SJCRH30 (cell line): ENCODE data around the gene KLF15. TPM values are rescaled to one million over a fixed set of nuclear protein-coding genes. Genes with fewer than 3 reads are reported as not detected.

ENCODE experiments used
- DNase-seq, 2 experiments: peaks; one replicate each; pipeline ENCODE4 v3.0.0-alpha.2; 2015 to 2020
- H3K27ac ChIP-seq: fragments of 250-450 bp; sonication (Bioruptor Pico); 2 replicates; pipeline ENCODE4 v1.5.1; 2020; ENCODE audit warnings: mild to moderate bottlenecking, moderate library complexity
- H3K27me3 ChIP-seq: fragments of 250-450 bp; sonication (Bioruptor Pico); 2 replicates; pipeline ENCODE4 v1.5.1; 2020; ENCODE audit warnings: mild to moderate bottlenecking, moderate library complexity
- H3K36me3 ChIP-seq: fragments of 250-450 bp; sonication (Bioruptor Pico); 2 replicates; pipeline ENCODE4 v1.5.1; 2020; ENCODE audit warnings: mild to moderate bottlenecking, moderate library complexity
- H3K4me1 ChIP-seq: fragments of 250-450 bp; sonication (Bioruptor Pico); 2 replicates; pipeline ENCODE4 v1.5.1; 2020; ENCODE audit warnings: mild to moderate bottlenecking, moderate library complexity
- H3K4me3 ChIP-seq: fragments of 250-450 bp; sonication (Bioruptor Pico); 2 replicates; pipeline ENCODE4 v1.5.1; 2020; ENCODE audit warnings: mild to moderate bottlenecking, moderate library complexity
- H3K9me3 ChIP-seq: fragments of 250-450 bp; sonication (Bioruptor Pico); replicated peaks from 2 replicates; pipeline ENCODE4 v1.5.1; 2020; ENCODE audit warnings: mild to moderate bottlenecking, moderate library complexity
- total RNA-seq: library from RNA; depleted of rRNA; stranded (reverse); fragments of >200 nt; shearing (Covaris generic); gene quantifications from 2 replicates; pipeline ENCODE4 v1.2.3, GENCODE V29; 2014

KLF15 gene
- total RNA-seq, 1 experiment from 2014 or later, result 3.3 TPM

DNA sequence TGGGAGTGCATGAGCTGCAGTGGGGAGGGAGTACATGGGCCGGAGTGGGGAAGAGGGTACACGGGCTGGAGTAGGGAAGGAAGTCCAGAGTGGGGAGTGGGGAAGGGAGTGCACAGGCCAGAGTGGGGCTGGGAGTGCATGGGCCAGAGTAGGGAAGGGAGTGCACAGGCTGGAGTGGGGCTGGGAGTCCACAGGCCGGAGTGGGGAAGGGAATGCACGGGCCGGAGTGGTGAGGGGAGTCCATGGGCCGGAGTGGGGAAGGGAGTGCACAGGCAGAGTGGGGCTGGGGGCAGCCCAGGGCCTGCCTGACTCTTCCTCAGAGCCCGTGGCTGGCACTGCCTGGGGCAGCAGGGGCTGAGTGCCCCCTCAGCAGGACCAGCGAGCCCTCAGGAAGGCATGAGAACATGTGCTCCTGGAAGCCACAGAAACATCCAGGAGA is 40.7 kb downstream of the KLF15 start:
- H3K4me1 ChIP-seq, result no peaks in the 10 kb centered on the region
- no peaks in the 10 kb centered on the region for H3K27me3 ChIP-seq
- no peaks in the 10 kb centered on the region for H3K36me3 ChIP-seq
- DNase-seq, result no peak
- no peaks in the 10 kb centered on the region for H3K9me3 ChIP-seq
- H3K27ac ChIP-seq, result no peak overlapping the region
- H3K4me3 ChIP-seq, result no peak overlapping the region

DNA sequence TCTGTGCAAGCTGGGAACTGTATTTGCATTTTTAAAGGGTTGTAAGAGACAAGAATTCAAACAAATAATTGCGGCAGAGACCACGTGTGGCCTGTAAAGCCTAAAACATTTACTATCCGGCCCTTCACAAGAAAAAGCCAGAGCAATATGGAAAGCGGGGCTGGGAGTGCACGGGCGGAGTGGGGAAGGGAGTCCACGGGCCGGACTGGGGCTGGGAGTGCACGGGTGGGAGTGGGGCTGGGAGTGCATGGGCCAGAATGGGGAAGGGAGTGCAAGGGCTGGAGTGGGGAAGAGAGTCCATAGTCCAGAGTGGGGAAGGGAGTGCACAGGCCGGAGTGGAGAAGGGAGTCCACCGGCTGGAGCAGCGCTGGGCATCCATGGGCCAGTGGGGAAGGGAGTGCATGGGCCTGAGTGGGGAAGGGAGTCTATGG is 41.2 kb downstream of the KLF15 start:
- no peak for DNase-seq
- Histone ChIP-seq H3K27ac (no peak overlapping the region), H3K36me3 (no peaks in the 10 kb centered on the region)

DNA sequence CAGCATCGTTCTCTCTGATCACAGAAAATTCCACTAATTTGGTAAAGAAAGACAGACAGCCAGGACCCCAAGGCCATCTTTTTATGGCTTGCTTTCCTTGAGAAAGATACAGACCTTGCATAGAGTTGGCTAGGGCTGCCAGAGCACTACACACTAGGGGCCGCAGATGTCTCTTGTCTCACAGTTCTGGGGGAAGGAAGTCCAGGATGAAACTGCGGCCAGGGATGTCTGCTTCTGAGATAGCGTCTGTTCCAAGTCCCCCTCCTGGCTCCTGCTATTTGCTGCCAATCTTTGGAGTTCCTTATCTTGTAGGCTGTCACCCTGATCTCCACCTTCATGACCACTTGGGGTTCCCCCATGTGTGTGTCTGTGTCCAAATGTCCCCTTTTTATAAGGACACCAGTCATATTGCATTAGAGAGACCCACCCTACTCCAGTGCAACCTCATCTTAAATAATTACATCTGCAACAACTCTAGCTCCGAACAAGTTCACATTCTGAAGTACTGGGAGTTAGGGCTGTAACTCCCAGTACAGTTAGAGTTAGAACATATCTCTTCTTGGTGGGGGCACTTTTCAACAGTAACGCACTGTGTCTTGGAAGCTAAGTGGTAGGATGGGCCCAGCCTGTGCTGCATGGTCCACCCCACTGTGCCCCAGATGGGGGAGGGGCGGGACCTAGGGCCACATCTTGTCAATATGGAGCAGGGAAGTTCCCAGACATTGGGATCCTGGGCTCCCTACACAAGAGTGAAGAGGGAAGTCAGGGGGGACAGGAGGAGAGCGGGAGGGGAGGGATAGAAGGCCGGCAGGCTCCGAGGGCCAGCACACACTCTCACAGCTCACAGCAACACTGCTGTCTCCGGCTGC is 42.2 kb downstream of the KLF15 start:
- Histone ChIP-seq H3K27ac (no peak overlapping the region), H3K9me3 (no peaks in the 10 kb centered on the region), H3K27me3 (no peaks in the 10 kb centered on the region), H3K4me3 (no peak overlapping the region), H3K4me1 (no peaks in the 10 kb centered on the region), H3K36me3 (no peaks in the 10 kb centered on the region)
- DNase-seq, result no peak

More for the DNA sequence above, 41.2 kb downstream of the KLF15 start:
- Histone ChIP-seq H3K27me3 (no peaks in the 10 kb centered on the region), H3K9me3 (no peaks in the 10 kb centered on the region), H3K4me3 (no peak overlapping the region), H3K4me1 (no peaks in the 10 kb centered on the region)

DNA sequence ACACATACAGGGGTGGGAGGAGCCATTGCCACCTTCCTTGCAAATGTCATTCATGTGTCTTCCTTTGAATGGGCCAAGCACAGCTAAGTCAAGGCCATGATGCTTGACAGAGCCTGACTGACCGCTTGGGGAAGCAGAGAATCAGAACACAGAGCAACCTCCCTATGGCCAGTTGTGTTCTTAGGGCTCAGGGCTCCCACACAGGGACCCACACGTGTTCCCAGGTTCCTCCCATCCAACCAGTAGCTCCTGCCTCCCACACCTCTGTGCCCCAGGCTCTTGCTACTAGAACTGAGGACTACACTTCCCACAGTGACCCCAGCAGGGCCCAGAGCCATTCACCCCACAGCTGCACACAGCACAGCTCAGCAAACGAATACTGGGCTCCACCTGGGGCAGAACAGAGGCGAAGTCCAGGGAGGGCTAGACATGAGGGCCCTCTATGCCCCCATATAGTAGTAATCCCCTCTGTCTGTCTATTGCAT is 42.9 kb downstream of the KLF15 start:
- H3K36me3 ChIP-seq, result no peaks in the 10 kb centered on the region
- no peak overlapping the region for H3K4me3 ChIP-seq
- H3K4me1 ChIP-seq, result no peaks in the 10 kb centered on the region
- H3K27me3 ChIP-seq, result no peaks in the 10 kb centered on the region
- no peak overlapping the region for H3K27ac ChIP-seq
- no peak for DNase-seq
- H3K9me3 ChIP-seq, result no peaks in the 10 kb centered on the region

DNA sequence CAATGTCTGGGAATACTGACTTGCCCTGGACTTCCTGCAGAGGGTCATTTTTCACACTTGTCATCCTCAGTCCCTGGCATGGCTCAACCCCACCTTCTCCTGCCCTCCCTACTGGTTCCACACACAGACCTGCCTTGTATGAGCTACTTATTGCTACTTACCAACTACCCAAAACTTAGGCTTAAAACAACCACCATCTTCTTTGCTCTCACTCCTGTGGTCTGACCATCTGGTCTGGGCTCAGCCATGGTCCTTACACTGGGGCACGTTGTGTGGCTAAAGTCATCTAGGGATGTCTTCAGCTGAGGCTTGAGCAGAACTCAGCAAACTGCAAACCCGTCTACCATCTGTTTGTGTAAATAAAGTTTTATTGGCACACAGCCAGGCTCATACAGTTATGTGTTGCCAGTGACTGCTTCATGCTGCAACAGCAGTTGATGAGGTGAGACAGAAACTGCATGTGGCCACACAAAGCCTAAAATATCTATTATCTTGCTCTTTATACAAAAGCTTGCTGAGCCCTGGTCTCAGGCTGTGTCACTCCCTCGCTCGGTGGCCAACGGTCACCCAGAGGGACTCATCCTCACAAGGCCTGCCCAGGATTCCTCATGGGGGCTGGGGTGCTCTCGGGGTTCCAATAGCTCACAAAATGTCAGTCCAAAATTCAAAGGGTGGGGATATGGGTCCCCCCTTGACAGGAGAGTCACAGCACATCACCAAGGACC is 43.5 kb downstream of the KLF15 start:
- no peaks in the 10 kb centered on the region for H3K36me3 ChIP-seq
- H3K27ac ChIP-seq, result no peak overlapping the region
- H3K4me1 ChIP-seq, result no peaks in the 10 kb centered on the region
- no peak for DNase-seq
- H3K9me3 ChIP-seq, result no peaks in the 10 kb centered on the region
- no peaks in the 10 kb centered on the region for H3K27me3 ChIP-seq
- no peak overlapping the region for H3K4me3 ChIP-seq

DNA sequence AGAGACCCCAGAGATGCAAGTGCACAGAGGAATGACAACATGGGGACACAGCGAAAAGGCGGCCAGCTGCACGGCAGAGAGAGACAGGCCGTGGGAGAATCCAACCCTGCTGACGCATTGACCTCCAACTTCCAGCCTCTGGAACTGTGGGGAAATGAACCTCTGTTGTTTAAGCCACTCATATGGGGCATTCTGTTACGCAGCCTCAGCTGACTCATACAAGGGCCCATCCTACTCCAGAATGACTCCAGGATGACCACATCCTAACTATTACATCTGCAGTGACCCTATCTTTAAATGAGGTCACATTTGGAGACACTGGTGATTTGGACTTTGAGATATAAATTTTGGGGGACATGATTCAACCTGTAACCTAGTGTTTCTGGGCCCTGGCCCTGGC is 44.0 kb downstream of the KLF15 start:
- Histone ChIP-seq H3K9me3 (no peaks in the 10 kb centered on the region), H3K27ac (no peak overlapping the region), H3K27me3 (no peaks in the 10 kb centered on the region), H3K36me3 (no peaks in the 10 kb centered on the region), H3K4me1 (no peaks in the 10 kb centered on the region), H3K4me3 (no peak overlapping the region)
- DNase-seq, result no peak

DNA sequence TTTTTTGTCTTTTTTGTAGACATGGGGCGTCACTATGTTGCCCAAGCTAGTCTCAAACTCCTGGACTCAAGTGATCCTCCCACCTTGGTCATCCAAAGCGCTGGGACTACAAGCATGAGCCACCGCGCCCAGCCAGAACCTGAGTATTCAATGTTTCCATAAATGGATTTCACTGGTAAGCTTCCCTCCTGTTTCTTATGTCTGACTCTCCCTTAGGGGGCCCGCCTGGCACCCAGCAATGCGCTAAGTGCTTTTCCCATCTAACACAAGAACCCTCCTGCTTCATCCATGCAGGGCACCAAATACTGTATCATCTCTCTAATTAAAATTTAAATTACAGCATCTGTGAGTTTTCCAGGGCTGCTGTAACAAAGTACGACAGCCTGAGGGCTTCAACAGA is 44.9 kb downstream of the KLF15 start:
- H3K27me3 ChIP-seq, result no peaks in the 10 kb centered on the region
- H3K9me3 ChIP-seq, result no peaks in the 10 kb centered on the region
- H3K4me3 ChIP-seq, result no peak overlapping the region
- no peak overlapping the region for H3K27ac ChIP-seq
- H3K4me1 ChIP-seq, result no peaks in the 10 kb centered on the region
- H3K36me3 ChIP-seq, result no peaks in the 10 kb centered on the region
- DNase-seq, result no peak

DNA sequence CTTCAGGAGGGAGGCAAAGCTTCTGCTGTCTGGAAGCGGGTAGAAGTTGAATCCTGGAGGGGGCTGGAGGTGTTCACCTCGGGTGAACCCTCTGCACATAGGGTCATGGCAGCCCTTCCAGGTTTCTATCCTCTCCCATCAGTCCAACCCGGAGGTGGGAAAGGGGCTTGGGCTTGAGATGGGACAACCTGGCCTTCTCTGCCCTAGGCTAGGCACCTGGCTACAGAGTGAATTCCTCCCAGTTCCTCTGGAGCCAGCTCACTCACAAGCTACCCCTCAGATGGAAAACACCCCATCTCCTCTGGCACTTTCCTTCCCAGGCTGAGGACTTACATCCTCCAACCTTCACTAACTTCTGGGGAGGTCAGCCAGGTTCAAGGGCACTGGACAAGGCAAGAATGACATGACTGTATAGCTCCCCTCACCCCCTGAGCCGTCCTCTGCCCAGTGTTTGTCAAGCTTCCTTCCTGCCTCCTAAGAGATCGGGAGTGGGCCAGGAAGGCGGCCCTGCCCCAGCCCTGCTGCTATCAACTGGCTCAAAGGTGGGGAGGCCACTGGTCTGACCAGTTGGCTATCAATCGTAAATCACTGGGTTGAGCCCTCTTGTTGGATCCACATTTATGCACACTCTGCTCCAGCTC is 45.8 kb downstream of the KLF15 start:
- H3K36me3 ChIP-seq, result no peaks in the 10 kb centered on the region
- H3K9me3 ChIP-seq, result no peaks in the 10 kb centered on the region
- no peak overlapping the region for H3K27ac ChIP-seq
- H3K27me3 ChIP-seq, result no peaks in the 10 kb centered on the region
- H3K4me3 ChIP-seq, result no peak overlapping the region
- DNase-seq, result no peak
- H3K4me1 ChIP-seq, result no peaks in the 10 kb centered on the region

DNA sequence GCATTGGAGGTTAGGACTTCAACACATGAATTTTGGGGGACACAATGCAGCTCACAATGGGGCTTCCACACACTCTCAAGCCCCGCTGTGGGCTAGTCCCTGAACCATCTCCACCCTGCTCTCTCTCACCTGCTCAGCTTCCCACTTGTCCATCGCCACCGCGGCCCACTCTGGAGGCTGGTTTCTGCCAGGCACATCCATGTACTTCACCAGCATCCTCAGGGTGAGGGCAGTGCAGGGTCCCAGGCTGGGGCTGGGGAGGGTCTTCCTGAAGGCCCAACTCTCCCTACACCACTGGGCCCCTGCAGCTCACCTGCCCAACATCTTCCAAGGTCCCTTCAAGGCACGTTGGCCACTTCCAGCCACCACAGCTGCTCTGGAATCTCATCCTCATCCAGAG is 46.4 kb downstream of the KLF15 start:
- H3K4me3 ChIP-seq, result no peak overlapping the region
- no peak overlapping the region for H3K27ac ChIP-seq
- no peaks in the 10 kb centered on the region for H3K36me3 ChIP-seq
- H3K27me3 ChIP-seq, result no peaks in the 10 kb centered on the region
- no peaks in the 10 kb centered on the region for H3K9me3 ChIP-seq
- H3K4me1 ChIP-seq, result no peaks in the 10 kb centered on the region
- no peak for DNase-seq

DNA sequence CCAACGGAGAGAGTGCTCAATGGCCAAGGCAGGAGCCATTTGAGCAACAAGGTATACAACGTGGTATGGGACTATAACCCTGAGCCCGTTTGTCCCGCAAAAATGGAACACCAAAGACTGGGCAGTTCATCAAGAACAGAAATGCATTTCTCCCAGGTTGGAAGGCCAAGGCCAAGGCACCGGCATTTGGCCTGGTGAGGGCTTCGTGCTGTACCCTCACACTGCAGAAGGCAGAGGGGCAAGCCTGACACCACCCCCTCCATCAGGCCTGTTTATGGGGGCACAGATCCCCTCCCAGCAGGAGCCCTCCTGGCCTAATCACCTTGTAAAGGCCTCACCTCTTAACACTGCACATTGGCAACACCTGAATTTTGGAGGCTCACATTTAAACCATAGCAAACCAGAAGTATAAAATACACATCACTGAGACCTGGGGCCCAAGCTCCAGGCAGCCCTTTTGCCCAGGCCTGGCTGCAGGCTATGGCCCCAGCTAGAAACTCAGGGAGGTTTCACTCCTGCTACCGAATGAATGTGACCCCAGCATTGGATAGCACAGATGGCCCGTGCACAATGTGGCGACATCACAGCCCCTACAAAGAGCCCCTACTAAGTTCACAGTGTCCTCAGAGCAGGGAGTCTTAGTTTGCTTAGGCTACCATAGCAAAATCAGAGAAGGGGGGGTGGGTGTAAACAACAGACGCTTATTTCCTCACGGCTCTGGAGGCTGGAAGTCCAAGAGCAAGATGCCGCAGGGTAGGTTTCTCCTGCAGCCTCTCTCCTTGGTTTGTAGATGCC is 47.1 kb downstream of the KLF15 start:
- Histone ChIP-seq H3K4me3 (no peak overlapping the region), H3K27me3 (no peaks in the 10 kb centered on the region), H3K27ac (no peak overlapping the region), H3K4me1 (no peaks in the 10 kb centered on the region), H3K36me3 (no peaks in the 10 kb centered on the region), H3K9me3 (no peaks in the 10 kb centered on the region)
- DNase-seq, result no peak

DNA sequence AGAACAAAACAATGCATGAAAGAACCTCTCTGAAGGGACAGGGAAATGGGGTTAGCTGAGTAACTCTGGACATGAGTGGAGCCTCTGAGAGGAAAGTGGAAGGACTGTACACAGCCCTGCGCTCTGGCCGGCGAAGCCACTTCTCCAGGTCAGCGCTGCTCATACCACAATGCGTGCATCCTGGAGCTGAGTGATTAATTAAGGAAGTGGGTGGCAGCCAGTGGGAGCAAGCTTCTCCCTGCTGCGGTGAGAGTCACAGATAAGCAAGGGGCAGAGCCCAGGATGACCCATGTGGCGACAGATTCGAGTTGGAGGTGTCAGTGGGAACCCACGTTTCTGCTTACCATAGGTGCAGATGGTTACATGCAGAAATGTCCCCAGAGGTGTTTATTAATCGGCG is 48.0 kb downstream of the KLF15 start:
- H3K9me3 ChIP-seq, result no peaks in the 10 kb centered on the region
- no peak for DNase-seq

DNA sequence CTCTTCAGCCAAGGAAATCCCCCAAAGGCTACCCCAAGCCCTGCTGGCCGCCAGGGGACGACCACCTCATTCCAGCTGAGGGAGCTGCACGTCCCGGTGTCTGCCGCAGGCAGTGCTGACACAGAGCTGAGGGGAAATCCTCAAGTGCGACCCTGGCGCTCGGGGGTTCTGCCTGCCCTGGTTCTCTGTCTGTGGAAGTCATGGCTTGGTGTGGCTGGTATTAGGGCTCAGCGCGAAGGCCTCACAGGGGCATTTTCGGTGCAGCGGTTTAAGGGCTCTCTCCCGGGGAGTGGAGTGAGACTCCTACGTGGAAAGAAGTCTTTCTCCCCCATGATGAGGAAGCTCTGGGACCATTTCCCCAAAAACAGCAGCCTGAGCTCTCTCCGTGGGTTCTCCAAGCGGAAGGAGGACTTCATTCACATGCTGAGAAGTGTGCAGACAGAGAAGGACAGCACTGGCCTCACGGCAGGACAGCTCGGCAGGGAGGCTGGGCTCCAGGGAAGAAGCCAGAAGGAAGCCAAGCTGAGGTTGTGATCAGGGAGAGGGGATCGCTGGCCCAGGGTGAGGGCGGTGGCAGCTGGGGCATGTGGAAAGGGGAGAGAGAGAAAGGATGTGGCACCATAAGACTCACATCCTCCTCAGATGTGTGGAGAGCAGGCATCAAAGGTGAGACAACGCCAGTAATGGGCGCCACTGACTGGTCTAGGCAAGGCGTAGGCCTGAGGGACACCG is 48.6 kb downstream of the KLF15 start:
- H3K36me3 ChIP-seq, result no peaks in the 10 kb centered on the region
- H3K27me3 ChIP-seq, result no peaks in the 10 kb centered on the region

More for the DNA sequence above, 48.0 kb downstream of the KLF15 start:
- no peaks in the 10 kb centered on the region for H3K36me3 ChIP-seq
- no peak overlapping the region for H3K4me3 ChIP-seq
- no peaks in the 10 kb centered on the region for H3K27me3 ChIP-seq
- H3K27ac ChIP-seq, result no peak overlapping the region
- H3K4me1 ChIP-seq, result no peaks in the 10 kb centered on the region

DNA sequence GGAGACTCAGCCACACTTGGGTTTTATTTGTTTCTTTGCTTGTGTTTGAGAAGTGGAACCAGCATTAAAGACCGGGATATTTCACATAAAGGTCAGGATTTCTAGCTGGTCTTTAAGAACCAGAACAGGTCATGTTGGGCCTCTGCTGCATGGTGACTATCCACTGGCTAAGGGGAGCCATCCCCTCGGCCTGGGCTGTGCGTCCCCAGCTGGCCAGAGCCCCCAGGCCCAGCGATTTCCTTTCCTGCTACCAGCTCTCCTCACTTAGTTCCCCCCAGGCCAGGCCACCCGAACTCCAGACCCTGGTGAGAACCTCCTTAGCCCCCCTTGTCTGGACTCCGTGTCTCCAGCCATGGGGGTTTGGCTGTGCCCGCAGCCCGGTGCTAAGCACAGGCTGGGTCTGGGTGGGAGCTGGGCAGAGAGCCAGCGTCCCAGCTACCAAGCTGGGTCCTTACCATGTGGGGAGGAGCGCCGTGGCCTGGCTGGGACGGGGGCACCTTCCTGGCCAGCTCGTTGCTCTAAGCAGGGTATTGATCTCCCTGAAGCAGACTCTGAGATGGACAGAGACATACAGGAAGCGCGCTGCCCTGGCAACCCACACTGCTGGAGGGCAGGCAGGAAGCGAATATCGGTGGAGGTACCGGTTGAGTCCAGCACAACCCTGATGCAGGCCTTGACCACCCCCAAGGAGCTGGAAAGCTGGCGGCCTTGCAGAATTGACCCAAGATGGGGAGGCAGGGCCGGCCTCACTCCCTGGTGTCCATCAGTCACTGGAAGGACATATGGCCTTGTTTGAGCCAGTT is 49.4 kb downstream of the KLF15 start:
- H3K36me3 ChIP-seq, result no peaks in the 10 kb centered on the region
- H3K4me3 ChIP-seq, result no peak overlapping the region
- H3K27me3 ChIP-seq, result no peaks in the 10 kb centered on the region
- H3K4me1 ChIP-seq, result no peaks in the 10 kb centered on the region
- DNase-seq, result no peak
- 0 out of 2 replicates have a peak, but pooled peaks cover 3% of the 10 kb centered on the region for H3K9me3 ChIP-seq
- H3K27ac ChIP-seq, result no peak overlapping the region

More for the DNA sequence above, 48.6 kb downstream of the KLF15 start:
- Histone ChIP-seq H3K27ac (no peak overlapping the region), H3K4me1 (no peaks in the 10 kb centered on the region), H3K9me3 (no peaks in the 10 kb centered on the region), H3K4me3 (no peak overlapping the region)
- no peak for DNase-seq
